CD14-positive monocyte (primary cell): ENCODE results near the gene ADGRE1. TPM values are rescaled to one million over a fixed set of nuclear protein-coding genes. Genes with fewer than 3 reads are reported as not detected.

Source experiments
- DNase-seq, 3 donors: peaks; one replicate each; pipeline ENCODE4 v3.0.0-alpha.2; 2011 to 2022
- H2AFZ ChIP-seq: 2 replicates; pipeline ENCODE4 v1.6.0; 2012; ENCODE audit warnings: mild to moderate bottlenecking, low read depth, low read length, inconsistent platforms; ENCODE audit not compliant: insufficient read depth, poor library complexity, severe bottlenecking
- H3K27ac ChIP-seq, 2 donors: 1 replicate in 1 of 2; 2 replicates in 1 of 2; pipeline ENCODE4 v1.5.1; 2012 to 2013; ENCODE audit warnings: low read length in 2 of 2, control low read depth in 1 of 2, inconsistent platforms in 1 of 2, low read depth in 1 of 2, mild to moderate bottlenecking in 1 of 2
- H3K27me3 ChIP-seq, 2 donors: one replicate each; pipeline versions ENCODE4 v1.6.0 to v1.6.1; 2011 to 2013; ENCODE audit warnings: low read length in 2 of 2; ENCODE audit not compliant: control insufficient read depth in 2 of 2, insufficient read depth in 2 of 2
- H3K36me3 ChIP-seq, 2 donors: replicated peaks in 1 of 2; 1 replicate in 1 of 2; 2 replicates in 1 of 2; pipeline versions ENCODE4 v1.5.1 to v1.6.1; 2012 to 2013; ENCODE audit warnings: low read length in 2 of 2, control low read depth in 1 of 2, inconsistent platforms in 1 of 2, mild to moderate bottlenecking in 1 of 2; ENCODE audit not compliant: insufficient read depth in 2 of 2, control insufficient read depth in 1 of 2
- H3K4me1 ChIP-seq, 2 donors: 1 replicate in 1 of 2; 2 replicates in 1 of 2; pipeline versions ENCODE4 v1.5.1 to v1.6.1; 2012 to 2013; ENCODE audit warnings: low read length in 2 of 2, control low read depth in 1 of 2, inconsistent platforms in 1 of 2, mild to moderate bottlenecking in 1 of 2, moderate library complexity in 1 of 2; ENCODE audit not compliant: insufficient read depth in 2 of 2, control insufficient read depth in 1 of 2
- H3K4me2 ChIP-seq: replicated peaks from 2 replicates; pipeline ENCODE3; 2012; ENCODE audit warnings: low read length, moderate library complexity, mild to moderate bottlenecking; ENCODE audit not compliant: poor library complexity, severe bottlenecking; ENCODE audit errors: extremely low read depth
- H3K4me3 ChIP-seq, 3 experiments: fragments of 200-600 bp in 1 of 3; sonication (generic) in 1 of 3; replicated peaks in 1 of 3; 1 replicate in 2 of 3; 2 replicates in 1 of 3; pipeline ENCODE4 v1.5.1; 2011 to 2013; ENCODE audit warnings: low read length in 3 of 3, mild to moderate bottlenecking in 3 of 3, control low read depth in 2 of 3, low read depth in 2 of 3, inconsistent platforms in 1 of 3, moderate library complexity in 1 of 3
- H3K79me2 ChIP-seq: 2 replicates; pipeline ENCODE4 v1.6.0; 2012; ENCODE audit warnings: mild to moderate bottlenecking, control low read depth, inconsistent platforms, low read length, moderate library complexity; ENCODE audit not compliant: insufficient read depth
- H3K9ac ChIP-seq: 2 replicates; pipeline ENCODE4 v1.6.0; 2017; ENCODE audit warnings: low read length, mild to moderate bottlenecking; ENCODE audit not compliant: insufficient read depth, poor library complexity, severe bottlenecking
- H3K9me3 ChIP-seq, 2 donors: replicated peaks in 1 of 2; 1 replicate in 1 of 2; 2 replicates in 1 of 2; pipeline versions ENCODE4 v1.5.1 to v1.6.1; 2012 to 2013; ENCODE audit warnings: low read length in 2 of 2, control low read depth in 1 of 2; ENCODE audit not compliant: control insufficient read depth in 1 of 2, insufficient read depth in 1 of 2
- H4K20me1 ChIP-seq: 2 replicates; pipeline ENCODE4 v1.6.0; 2012; ENCODE audit warnings: mild to moderate bottlenecking, low read length, control low read depth, moderate library complexity; ENCODE audit not compliant: insufficient read depth
- H3K27ac Mint-ChIP-seq, 7 donors: one replicate each; pipeline ENCODE4 v1.8.0; 2020; ENCODE audit warnings: mild to moderate bottlenecking in 7 of 7, mixed read lengths in 7 of 7, moderate library complexity in 6 of 7, inconsistent platforms in 2 of 7
- H3K27me3 Mint-ChIP-seq, 3 donors: one replicate each; pipeline ENCODE4 v1.8.0; 2021 to 2022; ENCODE audit warnings: low read depth in 3 of 3, mild to moderate bottlenecking in 3 of 3, mixed read lengths in 3 of 3, moderate library complexity in 3 of 3, inconsistent platforms in 1 of 3
- H3K36me3 Mint-ChIP-seq, 2 donors: one replicate each; pipeline ENCODE4 v1.8.0; 2020; ENCODE audit warnings: mixed read lengths in 2 of 2, inconsistent platforms in 1 of 2, mild to moderate bottlenecking in 1 of 2
- H3K4me1 Mint-ChIP-seq: one replicate; pipeline ENCODE4 v1.8.0; 2020; ENCODE audit warnings: mild to moderate bottlenecking, mixed read lengths
- H3K4me3 Mint-ChIP-seq, 2 donors: one replicate each; pipeline ENCODE4 v1.8.0; 2020; ENCODE audit warnings: mild to moderate bottlenecking in 2 of 2, mixed read lengths in 2 of 2, moderate library complexity in 1 of 2
- H3K9me3 Mint-ChIP-seq, 7 donors: one replicate each; pipeline ENCODE4 v1.8.0; 2020 to 2022; ENCODE audit warnings: mixed read lengths in 7 of 7, mild to moderate bottlenecking in 6 of 7, moderate library complexity in 6 of 7, inconsistent platforms in 2 of 7
- CTCF ChIP-seq: fragments of 200-600 bp; IDR thresholded peaks from one replicate; pipeline ENCODE4 v1.8.0; 2022; ENCODE audit warnings: antibody characterized with exemption, mild to moderate bottlenecking
- WGBS: methylation state at CpG from one replicate; pipeline ENCODE4 v1.1.5; 2013; ENCODE audit warnings: missing lambda C conversion rate; ENCODE audit not compliant: insufficient coverage; 5-methylcytosine and 5-hydroxymethylcytosine counted together
- intact Hi-C, 2 donors: fragments of 100-400 bp; cut with micrococcal nuclease; formaldehyde crosslinking; loops; one replicate each; pipeline versions ENCODE4 v1.15.0 to v1.15.1; 2023
- polyA plus RNA-seq, 3 donors: library from polyadenylated mRNA; depleted of rRNA in 1 of 3; unstranded in 2 of 3; stranded (reverse) in 1 of 3; fragments of 300-500 nt in 2 of 3; fragments of >200 nt in 1 of 3; fragmentation: Illumina TruSeq in 2 of 3; gene quantifications; 1 replicate in 2 of 3; 2 replicates in 1 of 3; pipeline ENCODE4 v1.2.3, GENCODE V29; 2012 to 2021

ADGRE1 gene
- polyA plus RNA-seq, 3 donors, result 13.9 to 37.7 (median 21.6) TPM

- peak; percentile 57 to 64 (median 59) for DNase-seq
- H3K9me3 Mint-ChIP-seq, result peaks cover 0 to 11% (median 5%) of the 10 kb centered on the region in 7 donors
- H3K36me3 Mint-ChIP-seq, result no peaks in the 10 kb centered on the region
- peaks cover 9% of the 10 kb centered on the region in 2 donors for H3K4me1 ChIP-seq
- no peaks in the 10 kb centered on the region for H3K36me3 ChIP-seq
- intact Hi-C loops, result no loop called here
- H4K20me1 ChIP-seq, result no peaks in the 10 kb centered on the region
- H3K9me3 ChIP-seq, result no peaks in the 10 kb centered on the region
- H3K4me1 Mint-ChIP-seq, result peaks cover 16% of the 10 kb centered on the region
- WGBS, result no CpG with 5 or more reads among the region's 3 CpGs
- no peak overlapping the region for H3K4me2 ChIP-seq
- peak overlapping the region in 5 of 7 donors; percentile 15 to 63 (median 52) for H3K27ac Mint-ChIP-seq
- no peak overlapping the region for H3K4me3 ChIP-seq
- H3K27me3 Mint-ChIP-seq, result peaks cover 0 to 2% (median 0%) of the 10 kb centered on the region in 3 donors
- peak overlapping the region in 1 of 2 donors; percentile 26 for H3K4me3 Mint-ChIP-seq
- H2AFZ ChIP-seq, result no peak overlapping the region
- TF ChIP-seq CTCF, result no peak
- H3K27me3 ChIP-seq, result no peaks in the 10 kb centered on the region
- H3K9ac ChIP-seq, result no peak overlapping the region
- no peak overlapping the region for H3K27ac ChIP-seq
- H3K79me2 ChIP-seq, result no peaks in the 10 kb centered on the region
Measured at GRCh38 chr19:6958791-6959190, 71.4 kb downstream of the ADGRE1 start.

- TF ChIP-seq CTCF, result no peak
- peak overlapping the region in 6 of 7 donors; percentile 32 to 86 (median 74) for H3K27ac Mint-ChIP-seq
Measured at GRCh38 chr19:6963244-6963852, 76.0 kb downstream of the ADGRE1 start.

More at GRCh38 chr19:6963244-6963852, 76.0 kb downstream of the ADGRE1 start:
- no peak overlapping the region for H2AFZ ChIP-seq
- Mint-ChIP-seq H3K4me1 (peaks cover 27% of the 10 kb centered on the region), H3K36me3 (peaks cover 0 to 1% of the 10 kb centered on the region in 2 donors), H3K27me3 (peaks cover 0 to 1% (median 0%) of the 10 kb centered on the region in 3 donors), H3K9me3 (peaks cover 0 to 7% (median 2%) of the 10 kb centered on the region in 7 donors), H3K4me3 (no peak overlapping the region)
- intact Hi-C loops, result no loop called here
- H3K79me2 ChIP-seq, result no peaks in the 10 kb centered on the region
- no peak overlapping the region for H3K4me2 ChIP-seq
- WGBS, result 65% methylated on average over 5 of the region's 6 CpGs
- no peak overlapping the region for H3K9ac ChIP-seq
- no peaks in the 10 kb centered on the region for H4K20me1 ChIP-seq
- H3K27ac ChIP-seq, result peak overlapping the region in 1 of 2 donors; percentile 16
- no peaks in the 10 kb centered on the region for H3K27me3 ChIP-seq
- no peak overlapping the region for H3K4me3 ChIP-seq
- DNase-seq, result peak; percentile 63 to 83 (median 71)
- H3K36me3 ChIP-seq, result no peaks in the 10 kb centered on the region
- no peaks in the 10 kb centered on the region for H3K9me3 ChIP-seq
- H3K4me1 ChIP-seq, result peaks cover 24% of the 10 kb centered on the region in 2 donors
